Thymus (tissue), 11 donors: ENCODE measurements around the gene ACSS1. TPM values are rescaled to one million over a fixed set of nuclear protein-coding genes. Genes with fewer than 3 reads are reported as not detected.
A peak's percentile ranks its signal among the peaks of the same experiment; 100 is the strongest.

ENCODE experiments used
- DNase-seq, 9 donors: peaks; one replicate each; pipeline ENCODE4 v3.0.0-alpha.2; 2013; ENCODE audit warnings: low spot score in 9 of 9, low read depth in 6 of 9, missing footprints in 1 of 9
- H3K27ac ChIP-seq, 2 donors: one replicate each; pipeline ENCODE4 v1.5.1; 2013; ENCODE audit warnings: control low read depth in 1 of 2, low read depth in 1 of 2, low read length in 1 of 2, mild to moderate bottlenecking in 1 of 2, moderate library complexity in 1 of 2
- H3K27me3 ChIP-seq, 2 donors: one replicate each; pipeline ENCODE4 v1.5.1; 2013; ENCODE audit warnings: low read length in 1 of 2; ENCODE audit not compliant: control insufficient read depth in 2 of 2, insufficient read depth in 1 of 2
- H3K36me3 ChIP-seq, 2 donors: one replicate each; pipeline ENCODE4 v1.5.1; 2013; ENCODE audit warnings: low read length in 1 of 2, mild to moderate bottlenecking in 1 of 2, moderate library complexity in 1 of 2; ENCODE audit not compliant: control insufficient read depth in 2 of 2, insufficient read depth in 2 of 2
- H3K4me1 ChIP-seq, 2 donors: one replicate each; pipeline ENCODE4 v1.5.1; 2013; ENCODE audit warnings: low read length in 2 of 2; ENCODE audit not compliant: control insufficient read depth in 2 of 2, insufficient read depth in 2 of 2
- H3K4me3 ChIP-seq, 2 donors: one replicate each; pipeline ENCODE4 v1.5.1; 2013; ENCODE audit warnings: low read length in 2 of 2, control low read depth in 1 of 2, mild to moderate bottlenecking in 1 of 2
- H3K9me3 ChIP-seq, 2 donors: one replicate each; pipeline ENCODE4 v1.5.1; 2013; ENCODE audit warnings: low read length in 1 of 2, mild to moderate bottlenecking in 1 of 2; ENCODE audit not compliant: control insufficient read depth in 2 of 2, insufficient read depth in 1 of 2
- WGBS: extraction: QIAGEN DNeasy Blood & Tissue Kit; methylation state at CpG from one replicate; pipeline ENCODE4 v1.1.7; 2013; 5-methylcytosine and 5-hydroxymethylcytosine counted together
- polyA plus RNA-seq: library from polyadenylated mRNA; stranded (reverse); fragments of 200-250 nt; gene quantifications from one replicate; pipeline ENCODE4 v1.2.3, GENCODE V29; 2013
- total RNA-seq: library from RNA; stranded (reverse); fragments of 120-200 nt; gene quantifications from one replicate; pipeline ENCODE4 v1.2.4, GENCODE V29; 2013
- donor health status: healthy.

The ACSS1 gene
- total and polyA plus RNA-seq, 2 donors, result 22.2 to 27.8 TPM

GRCh38 chr20:25063981-25064380, 6.0 kb upstream of the ACSS1 start:
- 96% methylated on average over 2 of the region's 2 CpGs for WGBS
- Histone ChIP-seq H3K4me3 (no peak overlapping the region), H3K9me3 (peaks cover 0 to 3% of the 10 kb centered on the region in 2 donors), H3K4me1 (peaks cover 4 to 17% of the 10 kb centered on the region in 2 donors), H3K36me3 (no peaks in the 10 kb centered on the region), H3K27me3 (peaks cover 0 to 5% of the 10 kb centered on the region in 2 donors), H3K27ac (no peak overlapping the region)
- no peak for DNase-seq

- no peaks in the 10 kb centered on the region for H3K36me3 ChIP-seq
- peaks cover 5 to 22% of the 10 kb centered on the region in 2 donors for H3K4me1 ChIP-seq
- 96% methylated on average over 11 of the region's 11 CpGs for WGBS
- peaks cover 0 to 3% of the 10 kb centered on the region in 2 donors for H3K9me3 ChIP-seq
- no peak overlapping the region for H3K4me3 ChIP-seq
- no peak for DNase-seq
- H3K27ac ChIP-seq, result no peak overlapping the region
- H3K27me3 ChIP-seq, result peaks cover 0 to 5% of the 10 kb centered on the region in 2 donors
These were observed 5.6 kb upstream of the ACSS1 start for GRCh38 chr20:25063546-25063945.

GRCh38 chr20:25062841-25063240, 4.9 kb upstream of the ACSS1 start:
- no peak overlapping the region for H3K4me3 ChIP-seq
- no peaks in the 10 kb centered on the region for H3K36me3 ChIP-seq
- H3K27ac ChIP-seq, result no peak overlapping the region
- H3K4me1 ChIP-seq, result peaks cover 5 to 25% of the 10 kb centered on the region in 2 donors
- peaks cover 0 to 5% of the 10 kb centered on the region in 2 donors for H3K27me3 ChIP-seq
- DNase-seq, result no peak
- peaks cover 0 to 3% of the 10 kb centered on the region in 2 donors for H3K9me3 ChIP-seq
- WGBS, result 93% methylated on average over 7 of the region's 7 CpGs

- 98% methylated on average over 15 of the region's 15 CpGs for WGBS
- no peak overlapping the region for H3K27ac ChIP-seq
- no peak overlapping the region for H3K4me3 ChIP-seq
- no peaks in the 10 kb centered on the region for H3K36me3 ChIP-seq
- no peaks in the 10 kb centered on the region for H3K9me3 ChIP-seq
- no peak for DNase-seq
- peaks cover 0 to 2% of the 10 kb centered on the region in 2 donors for H3K27me3 ChIP-seq
- peaks cover 5 to 25% of the 10 kb centered on the region in 2 donors for H3K4me1 ChIP-seq
These were observed 4.0 kb upstream of the ACSS1 start for GRCh38 chr20:25061821-25062530.

GRCh38 chr20:25061103-25061799, 3.3 kb upstream of the ACSS1 start:
- no peak overlapping the region for H3K4me3 ChIP-seq
- peaks cover 9 to 32% of the 10 kb centered on the region in 2 donors for H3K4me1 ChIP-seq
- no peaks in the 10 kb centered on the region for H3K36me3 ChIP-seq
- WGBS, result 97% methylated on average over 7 of the region's 7 CpGs
- no peak overlapping the region for H3K27ac ChIP-seq
- H3K9me3 ChIP-seq, result no peaks in the 10 kb centered on the region
- peaks cover 0 to 3% of the 10 kb centered on the region in 2 donors for H3K27me3 ChIP-seq
- DNase-seq, result no peak

GRCh38 chr20:25059866-25060465, 2.0 kb upstream of the ACSS1 start:
- Histone ChIP-seq H3K27ac (no peak overlapping the region), H3K4me3 (no peak overlapping the region), H3K9me3 (no peaks in the 10 kb centered on the region), H3K4me1 (peaks cover 9 to 37% of the 10 kb centered on the region in 2 donors), H3K27me3 (peaks cover 0 to 3% of the 10 kb centered on the region in 2 donors), H3K36me3 (peaks cover 0 to 2% of the 10 kb centered on the region in 2 donors)
- WGBS, result 91% methylated on average over 8 of the region's 8 CpGs
- no peak for DNase-seq

- 31% methylated on average over 20 of the region's 20 CpGs for WGBS
- Histone ChIP-seq H3K36me3 (peaks cover 0 to 2% of the 10 kb centered on the region in 2 donors), H3K4me1 (peaks cover 14 to 43% of the 10 kb centered on the region in 2 donors), H3K9me3 (no peaks in the 10 kb centered on the region), H3K27ac (peak overlapping the region; percentile 88 to 98), H3K27me3 (peaks cover 0 to 3% of the 10 kb centered on the region in 2 donors), H3K4me3 (peak overlapping the region; percentile 55 to 75)
- DNase-seq, result peak in 3 of 9 donors; percentile 28 to 59 (median 32)
These were observed 1.2 kb upstream of the ACSS1 start for GRCh38 chr20:25058847-25059810.

GRCh38 chr20:25057234-25058050, 497 bp downstream of the ACSS1 start:
- Histone ChIP-seq H3K4me1 (peaks cover 21 to 49% of the 10 kb centered on the region in 2 donors), H3K27ac (peak overlapping the region; percentile 77 to 98), H3K27me3 (peaks cover 0 to 3% of the 10 kb centered on the region in 2 donors), H3K4me3 (peak overlapping the region; percentile 55 to 75), H3K36me3 (peaks cover 0 to 2% of the 10 kb centered on the region in 2 donors), H3K9me3 (no peaks in the 10 kb centered on the region)
- WGBS, result under 1% methylated on average over 86 of the region's 86 CpGs
- DNase-seq, result peak in 5 of 9 donors; percentile 42 to 73 (median 46)
